COLO668 (cell line): ENCODE measurements around the gene BRF1.

Source experiments
- DNase-seq: peaks from one replicate; lab custom pipeline; 2025; ENCODE audit not compliant: unreplicated experiment; lab: John Stamatoyannopoulos, UW

Gene BRF1

GRCh38 chr14:105240811-105241576 lies 59.8 kb downstream of the BRF1 start:
- DNase-seq, result no peak

- DNase-seq, result no peak
These were observed 71.6 kb downstream of the BRF1 start for GRCh38 chr14:105229099-105229655.

GRCh38 chr14:105228562-105228961 lies 72.2 kb downstream of the BRF1 start:
- DNase-seq, result no peak

DNA sequence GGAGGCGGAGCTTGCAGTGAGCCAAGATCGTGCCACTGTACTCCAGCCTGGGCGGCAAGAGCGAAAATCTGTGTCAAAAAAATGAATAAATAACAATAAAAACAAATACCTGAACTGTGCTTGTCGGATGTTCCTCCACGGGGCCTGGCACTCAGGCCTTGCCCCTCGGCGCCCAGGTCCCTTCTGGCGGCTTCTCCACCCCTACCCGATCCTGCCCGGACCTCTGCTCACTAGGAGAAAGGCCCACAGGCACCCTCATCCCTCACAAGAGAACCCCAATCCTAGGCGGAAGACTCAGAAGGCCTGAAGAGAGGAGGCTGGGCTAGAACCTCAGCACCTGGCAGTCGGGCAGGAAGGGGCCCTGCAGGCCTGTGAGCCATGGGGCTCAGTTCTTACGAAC lies 73.5 kb downstream of the BRF1 start:
- DNase-seq, result no peak

DNA sequence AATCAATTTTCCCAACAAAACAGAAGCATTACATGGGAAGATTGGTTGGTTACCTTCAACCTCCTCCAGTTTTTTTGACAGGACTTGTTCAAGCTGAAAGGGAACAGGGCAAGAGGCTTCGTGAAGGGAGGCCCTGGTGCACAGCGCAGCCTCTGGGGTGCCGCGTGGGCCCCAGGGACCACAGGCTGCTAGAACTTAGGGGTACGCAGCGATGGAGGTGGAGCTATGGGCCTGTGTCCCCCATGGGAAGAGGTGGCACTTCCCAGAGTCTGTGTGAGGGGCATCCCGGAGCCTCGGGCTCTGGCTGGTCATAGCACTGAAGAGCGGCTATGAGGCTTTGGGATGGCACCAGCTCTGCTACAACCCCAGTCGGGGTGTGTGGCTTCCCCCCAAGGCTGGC lies 74.6 kb downstream of the BRF1 start:
- DNase-seq, result no peak

DNA sequence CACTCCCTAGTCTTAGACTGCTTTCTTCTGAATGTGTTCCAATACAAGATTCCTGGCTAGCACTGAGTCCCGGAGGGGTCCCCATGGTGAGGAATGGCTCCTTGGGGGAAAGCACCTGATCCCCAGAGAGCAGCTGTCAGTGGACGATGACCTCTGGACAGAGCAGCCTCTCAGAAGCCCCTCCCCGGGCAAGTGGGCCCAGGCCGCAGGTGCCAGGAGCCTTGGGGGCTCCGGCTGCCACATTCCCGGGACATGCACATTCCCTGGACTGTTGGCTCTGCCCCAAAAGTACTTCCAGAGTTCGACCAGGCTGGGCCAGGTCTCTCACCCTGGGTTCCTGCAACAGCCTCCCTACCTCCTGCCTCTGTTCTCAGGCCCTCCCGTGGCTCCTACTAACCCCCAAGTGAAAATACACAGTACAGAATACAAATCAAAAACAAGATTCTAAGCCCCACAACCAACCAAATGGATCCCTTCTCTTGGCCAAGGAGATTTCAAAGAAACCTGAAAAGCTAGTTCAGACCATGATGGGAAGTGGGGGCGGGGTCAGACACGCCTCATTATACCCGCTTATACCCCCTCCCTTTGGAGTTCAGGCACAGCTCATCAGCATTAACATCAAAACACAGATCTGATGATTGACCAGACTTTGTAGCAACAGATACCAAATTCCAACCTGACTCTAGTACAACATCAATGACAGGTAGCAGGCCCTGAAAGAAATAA lies 75.8 kb downstream of the BRF1 start:
- no peak for DNase-seq

- DNase-seq, result no peak
These were observed 76.8 kb downstream of the BRF1 start for GRCh38 chr14:105223770-105224544.

DNA sequence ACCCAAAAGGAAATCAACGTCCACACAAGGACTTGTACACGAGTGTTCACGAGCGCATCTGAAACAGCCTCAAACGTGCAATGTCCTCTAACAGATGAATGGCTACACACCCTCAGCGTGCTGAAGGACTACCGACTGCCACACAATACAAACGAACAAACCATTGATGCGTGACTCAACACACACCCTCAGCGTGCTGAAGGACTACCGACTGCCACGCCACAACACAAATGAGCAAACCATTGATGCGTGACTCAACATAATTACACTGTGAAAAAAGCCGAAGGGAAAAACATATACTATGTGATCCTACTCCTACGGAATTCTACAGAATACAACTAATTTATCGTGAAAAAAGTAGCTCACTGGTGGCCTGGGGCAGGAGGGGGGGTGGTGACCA lies 77.5 kb downstream of the BRF1 start:
- no peak for DNase-seq

- no peak for DNase-seq
These were observed 79.1 kb downstream of the BRF1 start for GRCh38 chr14:105221598-105222178.

GRCh38 chr14:105220699-105221597 lies 79.9 kb downstream of the BRF1 start:
- DNase-seq, result no peak

- no peak for DNase-seq
These were observed 81.0 kb downstream of the BRF1 start for GRCh38 chr14:105219753-105220152.

- no peak for DNase-seq
These were observed 81.7 kb downstream of the BRF1 start for GRCh38 chr14:105219043-105219612.

DNA sequence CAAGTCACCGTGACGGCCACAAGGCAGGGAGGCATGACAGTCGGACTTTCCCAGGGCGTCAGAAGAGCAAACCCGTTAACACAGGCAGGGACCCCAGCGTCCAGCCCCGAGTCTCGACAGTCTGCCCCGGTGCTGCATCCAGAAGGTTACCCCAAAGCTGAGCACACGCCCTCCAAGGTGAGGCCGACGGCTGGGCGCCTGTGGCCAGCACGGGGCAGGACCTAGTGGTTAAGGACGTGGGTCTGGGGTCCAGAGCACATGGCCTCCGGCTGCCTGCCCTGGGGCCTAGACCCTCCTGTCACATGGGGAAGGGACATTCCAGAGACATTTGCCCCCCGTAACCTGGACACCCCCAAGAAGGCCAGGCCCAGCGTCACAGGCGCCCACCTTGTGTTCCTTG lies 82.2 kb downstream of the BRF1 start:
- DNase-seq, result no peak

DNA sequence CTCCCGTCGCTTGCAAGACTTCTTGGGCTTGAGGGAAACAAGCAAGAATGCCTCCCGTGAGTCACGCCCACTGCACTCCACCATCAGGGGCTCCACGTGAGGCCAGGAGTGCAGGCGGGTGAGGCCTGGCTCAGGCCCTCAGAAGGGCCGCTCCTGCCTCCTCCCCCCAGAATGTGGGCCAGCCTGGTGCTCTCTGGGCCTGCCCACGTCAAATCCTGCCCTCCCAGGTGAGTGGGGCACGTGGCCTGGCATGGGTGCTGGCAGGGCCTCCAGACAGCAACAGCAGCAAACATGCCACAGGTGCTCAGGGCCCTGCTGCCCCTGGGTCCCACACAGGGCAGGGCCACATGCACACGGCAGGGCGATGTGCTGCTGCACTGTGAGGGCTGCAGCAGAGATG lies 83.0 kb downstream of the BRF1 start:
- no peak for DNase-seq

DNA sequence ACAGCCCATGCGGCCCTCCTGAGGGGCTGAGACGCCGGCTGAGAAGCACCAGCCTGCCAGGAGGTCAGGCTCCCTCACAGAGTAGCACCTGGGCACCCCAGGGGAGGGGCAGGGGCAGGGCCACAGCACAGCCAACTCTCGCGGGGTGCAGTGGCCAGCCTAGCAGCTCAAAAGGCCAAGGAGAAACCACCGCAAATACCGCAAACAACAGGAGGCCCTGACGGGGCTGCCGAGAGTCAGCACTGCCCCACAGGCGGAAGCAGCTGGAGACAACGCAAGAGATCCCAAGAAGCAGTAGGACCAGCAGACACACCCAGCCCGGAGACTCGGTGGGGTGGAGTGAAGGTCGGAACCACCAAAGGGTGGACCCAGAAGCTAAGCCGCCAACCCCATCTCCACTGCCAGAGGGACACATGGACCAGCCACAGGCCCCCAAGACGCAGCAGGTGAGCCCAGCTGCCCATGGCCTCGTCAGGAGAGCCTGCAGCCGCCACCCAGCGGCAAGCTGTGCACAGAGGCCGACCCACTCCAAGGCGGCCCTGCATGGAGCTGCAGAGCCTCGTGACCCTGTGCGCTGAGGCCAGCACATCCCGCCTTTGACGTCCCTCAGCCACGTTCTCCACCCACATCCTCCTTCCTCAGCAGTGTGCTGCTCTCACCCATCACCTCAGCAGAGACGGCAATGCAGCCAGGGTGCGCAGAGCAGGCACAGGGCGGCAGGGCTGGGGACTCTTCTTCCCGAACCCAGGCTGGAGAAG lies 84.1 kb downstream of the BRF1 start:
- DNase-seq, result no peak

GRCh38 chr14:105215602-105216001 lies 85.2 kb downstream of the BRF1 start:
- DNase-seq, result no peak

DNA sequence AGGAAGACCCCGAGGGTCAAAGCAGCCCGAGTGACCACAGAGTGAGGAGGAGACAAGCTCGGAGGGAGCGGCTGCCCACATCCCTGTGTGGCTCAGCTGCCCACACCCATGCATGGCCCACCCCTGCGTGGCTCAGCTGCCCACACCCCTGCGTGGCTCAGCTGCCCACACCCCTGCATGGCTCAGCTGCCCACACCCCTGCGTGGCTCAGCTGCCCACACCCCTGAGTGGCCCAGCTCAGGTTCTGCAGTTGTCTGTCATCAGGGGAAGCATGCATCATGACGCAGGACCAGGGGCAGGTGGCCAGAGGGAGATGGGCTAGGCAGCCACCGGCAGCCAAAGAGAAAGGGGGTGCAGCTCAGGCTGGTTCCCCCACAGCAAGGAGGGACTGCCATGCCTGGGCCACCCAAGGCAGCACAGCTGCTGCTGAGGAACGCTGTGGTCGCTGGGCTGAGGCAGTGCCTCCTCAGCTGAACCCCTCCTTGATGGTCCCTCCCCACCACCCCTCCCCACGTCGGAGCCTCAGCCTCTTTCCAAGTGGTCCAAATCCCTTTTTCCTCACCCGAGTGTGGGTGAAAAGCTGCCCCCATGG lies 86.4 kb downstream of the BRF1 start:
- DNase-seq, result no peak

DNA sequence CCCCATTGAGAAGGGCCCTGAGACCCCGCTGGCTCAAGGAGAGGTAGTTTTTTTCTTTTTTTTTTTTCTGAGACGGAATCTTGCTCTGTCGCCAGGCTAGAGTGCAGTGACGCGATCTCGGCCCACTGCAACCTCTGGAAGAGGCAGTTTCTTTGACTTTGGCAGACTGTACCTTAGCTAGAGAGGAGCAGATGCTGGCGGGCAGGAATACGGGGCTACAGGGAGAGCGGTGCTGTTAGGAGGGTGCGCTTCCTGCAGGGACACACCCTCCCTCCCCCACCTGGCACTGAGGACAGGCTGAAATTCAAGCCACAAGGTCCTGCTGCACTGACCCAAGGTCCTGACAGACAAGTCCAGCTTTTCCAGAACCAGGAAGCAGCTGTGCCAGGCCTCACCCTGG lies 87.4 kb downstream of the BRF1 start:
- DNase-seq, result no peak
